Left hindlimb (tissue), 1 donor: ENCODE measurements around the gene ABHD2.
A peak's percentile ranks its signal among the peaks of the same experiment; 100 is the strongest.
"Not testable (repeated sequence)": the region's sequence is repeated elsewhere in the genome, so short reads cannot be mapped to it uniquely, and the experiment has no call there.

Source experiments
- DNase-seq: peaks from one replicate; pipeline ENCODE4 v3.0.0-alpha.2; 2018

ABHD2 gene

DNA sequence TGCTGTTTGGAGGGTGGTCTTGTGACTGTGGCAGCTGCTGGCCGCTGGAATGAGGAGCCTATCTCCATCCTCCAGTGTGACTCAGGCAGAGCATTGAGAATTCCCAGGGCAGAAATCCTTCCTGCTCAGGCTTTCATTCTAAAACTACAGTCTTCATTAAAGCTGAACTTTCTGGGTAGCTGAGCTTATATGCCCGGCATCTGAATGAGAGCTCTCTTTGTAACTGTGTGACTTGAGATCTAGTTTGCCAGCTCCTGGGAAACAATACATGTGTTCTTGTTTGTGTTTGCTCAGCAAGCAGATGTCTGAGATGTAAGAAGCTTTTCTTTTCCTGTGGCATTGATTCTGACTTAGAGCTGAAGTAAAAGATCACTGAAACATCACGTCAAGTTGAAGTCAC lies 110.7 kb downstream of the ABHD2 start:
- no peak for DNase-seq

DNA sequence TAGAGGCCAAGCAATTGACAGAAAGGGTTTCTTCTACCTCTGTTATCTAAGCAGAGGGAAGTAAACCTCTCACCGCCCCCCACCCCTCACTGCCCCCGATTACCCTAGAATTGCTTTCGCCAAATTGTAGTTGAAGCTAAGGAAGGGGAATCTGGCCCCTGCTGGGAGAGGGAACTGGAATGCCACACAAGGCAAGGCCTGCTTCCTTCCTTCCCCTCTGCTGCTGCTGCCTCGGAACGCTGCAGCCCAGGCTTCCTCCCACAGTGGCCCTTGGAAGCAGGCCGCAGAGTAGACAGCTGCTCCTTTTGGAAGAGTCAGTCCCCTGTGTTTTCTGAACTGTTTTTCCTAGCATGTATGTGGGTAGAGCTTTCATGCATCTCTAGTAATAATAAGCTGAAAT lies 111.5 kb downstream of the ABHD2 start:
- DNase-seq = no peak

DNA sequence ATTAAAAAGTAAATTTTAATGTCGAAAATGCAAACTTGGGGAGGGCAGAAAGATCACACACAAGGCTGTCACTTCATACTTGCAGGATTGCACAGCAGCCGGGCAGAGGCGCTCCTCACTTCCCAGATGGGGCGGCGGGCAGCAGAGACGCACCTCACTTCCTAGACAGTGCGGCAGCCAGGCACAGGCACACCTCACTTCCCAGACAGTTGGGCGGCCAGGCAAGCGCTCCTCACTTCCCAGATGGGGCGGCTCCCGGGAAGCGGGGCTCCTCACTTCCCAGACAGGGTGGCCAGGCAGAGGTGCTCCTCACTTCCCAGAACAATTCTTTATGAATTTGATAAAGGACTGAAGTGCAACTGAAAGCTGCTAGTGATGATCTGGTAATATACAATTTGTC lies 111.9 kb downstream of the ABHD2 start:
- no peak for DNase-seq

DNA sequence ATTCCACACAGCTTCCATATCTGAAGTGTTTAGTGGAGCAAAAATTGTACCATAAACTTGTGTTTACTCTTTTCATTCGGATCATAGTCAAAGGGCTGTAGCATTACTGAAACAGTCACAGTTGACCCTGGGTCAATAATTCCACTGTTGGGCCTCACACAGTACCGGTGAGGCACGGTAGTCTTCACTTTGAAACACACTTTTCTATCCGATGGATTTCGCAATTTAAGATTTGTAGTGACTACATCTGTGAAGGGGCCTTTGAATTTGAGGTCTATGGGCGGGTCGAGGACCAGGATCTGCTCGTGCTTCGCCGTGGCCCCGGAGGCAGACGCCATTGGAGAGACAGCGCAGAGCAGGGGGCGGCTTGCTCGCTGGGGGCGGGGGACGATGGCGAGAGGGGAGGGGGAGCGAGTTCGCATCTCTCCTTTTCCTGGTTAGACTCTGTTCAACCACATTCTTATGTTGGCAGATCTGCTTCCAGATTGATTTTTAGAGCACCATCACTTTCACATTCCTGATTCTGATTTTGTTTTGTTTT lies 113.3 kb downstream of the ABHD2 start:
- DNase-seq = no peak

DNA sequence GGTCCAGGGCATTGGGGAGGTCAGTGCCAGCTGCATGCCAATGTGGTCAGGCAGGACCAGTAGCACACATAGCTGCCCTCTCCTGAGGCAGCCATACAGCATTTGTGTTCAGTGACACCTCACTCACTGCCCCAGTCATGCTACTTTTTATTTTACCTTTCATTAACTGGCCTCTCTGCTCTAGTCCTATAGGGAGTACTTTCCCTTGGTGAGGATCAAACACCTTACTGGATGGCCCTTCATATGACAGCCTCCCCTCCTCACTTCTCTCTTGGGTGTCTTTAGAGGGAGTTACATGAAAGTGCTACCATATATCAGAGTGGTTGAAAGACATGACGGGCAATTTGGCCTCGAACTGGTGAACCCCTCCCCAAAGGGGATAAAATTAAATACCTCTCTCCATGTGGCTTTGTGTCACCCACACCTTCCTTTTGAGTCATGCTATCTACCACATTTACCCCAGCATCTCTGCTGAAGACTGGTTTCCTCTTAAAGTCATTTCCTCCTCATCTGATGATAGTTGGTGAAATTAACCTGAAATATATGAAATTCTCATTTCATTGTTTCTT lies 115.5 kb downstream of the ABHD2 start:
- no peak for DNase-seq

DNA sequence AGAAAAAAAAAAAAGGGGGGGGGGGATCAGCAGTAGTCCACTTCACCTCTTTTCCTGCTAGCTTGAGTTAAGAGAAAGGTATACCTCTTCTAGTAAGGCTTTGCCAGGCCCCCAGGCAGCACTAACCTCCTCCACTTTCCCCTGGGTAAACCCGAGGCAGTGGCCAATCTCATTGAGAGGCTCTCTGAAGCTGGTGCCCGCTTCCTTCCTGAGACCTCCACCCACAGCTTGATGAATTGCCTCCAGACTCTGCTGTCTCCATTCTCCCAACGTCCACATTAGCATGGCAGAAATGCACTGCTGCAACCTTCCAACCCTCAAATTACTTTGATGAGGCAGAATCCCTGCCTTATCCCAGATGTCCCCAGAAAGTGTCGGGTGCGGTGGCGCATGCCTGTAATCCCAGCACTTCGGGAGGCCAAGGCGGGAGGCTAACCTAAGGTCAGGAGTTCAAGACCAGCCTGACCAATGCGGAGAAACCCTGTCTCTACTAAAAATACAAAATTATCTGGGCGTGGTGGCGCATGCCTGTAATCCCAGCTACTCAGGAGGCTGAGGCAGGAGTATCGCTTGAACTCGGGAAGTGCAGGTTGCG lies 117.8 kb downstream of the ABHD2 start:
- DNase-seq = no peak

DNA sequence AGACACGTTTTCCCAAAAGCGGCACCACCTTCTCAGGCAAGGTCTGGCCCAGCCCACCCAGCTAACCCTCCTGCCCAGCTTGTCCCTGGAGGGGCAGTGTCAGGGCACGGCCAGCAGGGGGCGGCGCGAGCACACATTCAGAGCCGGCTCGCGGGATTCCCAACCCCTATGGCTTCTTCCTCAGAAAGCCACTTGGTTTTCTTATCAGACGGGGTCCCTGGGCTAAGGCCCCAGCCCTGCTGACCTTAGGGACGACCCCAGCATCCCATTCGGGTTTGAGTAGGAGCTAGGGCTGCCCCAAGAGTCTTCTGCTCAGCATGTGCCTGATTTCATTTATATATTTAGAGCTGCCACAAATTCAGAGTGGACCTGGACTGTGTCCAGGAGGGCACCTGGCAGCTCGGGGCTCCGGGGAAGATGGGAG lies 118.7 kb downstream of the ABHD2 start:
- DNase-seq = peak; percentile 59

DNA sequence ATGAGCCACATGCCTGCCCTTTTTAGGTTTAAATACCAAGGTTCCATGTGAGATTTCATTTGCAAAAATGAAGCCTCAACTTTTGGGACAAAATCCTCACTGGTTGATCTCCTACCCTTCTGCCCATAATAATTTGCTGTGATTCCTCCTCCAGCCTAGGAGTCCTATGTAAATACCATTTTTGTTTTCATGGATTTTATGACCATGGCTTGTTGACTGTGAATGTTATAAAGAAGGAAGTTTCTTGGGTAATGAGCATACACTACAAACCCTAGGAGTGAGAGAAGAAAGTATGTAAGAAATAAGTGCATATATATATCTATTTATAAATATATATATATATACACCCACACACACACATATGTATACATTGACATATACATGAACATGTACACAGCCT lies 120.0 kb downstream of the ABHD2 start:
- DNase-seq = no peak

DNA sequence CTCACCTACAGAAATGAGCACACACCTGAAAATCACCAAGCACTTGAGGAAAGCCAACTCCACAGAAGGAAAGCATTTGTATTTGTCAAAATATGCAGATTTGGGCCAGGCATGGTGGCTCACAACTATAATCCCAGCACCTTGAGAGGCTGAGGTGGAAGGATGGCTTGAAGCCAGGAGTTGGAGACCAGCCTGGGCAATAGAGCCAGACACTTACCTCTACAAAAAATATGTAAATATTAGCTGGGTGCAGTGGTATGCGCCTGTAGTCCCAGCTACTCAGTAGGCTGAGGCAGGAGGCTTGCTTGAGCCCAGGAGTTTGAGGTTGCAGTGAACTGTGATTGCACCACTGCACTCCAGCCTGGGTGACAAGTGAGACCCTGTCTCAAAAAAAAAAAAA lies 120.8 kb downstream of the ABHD2 start:
- DNase-seq = no peak

DNA sequence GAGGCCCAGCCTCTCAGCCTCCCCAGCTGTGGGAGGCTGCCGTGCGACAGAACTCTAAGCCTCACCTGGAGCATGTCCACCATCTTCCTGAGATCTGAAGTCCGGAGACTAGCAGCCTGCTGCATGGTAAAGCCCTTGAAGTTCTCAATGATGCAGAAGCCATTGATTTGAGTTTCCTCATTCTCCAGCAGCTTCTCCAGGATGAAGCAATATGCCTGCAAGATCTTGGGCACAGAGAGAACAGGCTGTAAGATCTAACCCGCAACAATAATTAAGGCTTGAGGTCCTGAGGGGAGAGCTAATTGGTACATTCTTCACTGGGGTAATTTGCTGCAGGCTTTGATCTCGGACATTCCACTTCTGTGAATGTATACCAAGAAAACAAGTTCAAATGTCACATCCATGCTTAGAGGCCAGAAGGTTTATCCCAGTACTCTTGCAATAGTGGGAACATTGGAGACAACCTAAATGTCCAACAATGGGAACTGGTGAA lies 123.5 kb downstream of the ABHD2 start:
- no peak for DNase-seq

DNA sequence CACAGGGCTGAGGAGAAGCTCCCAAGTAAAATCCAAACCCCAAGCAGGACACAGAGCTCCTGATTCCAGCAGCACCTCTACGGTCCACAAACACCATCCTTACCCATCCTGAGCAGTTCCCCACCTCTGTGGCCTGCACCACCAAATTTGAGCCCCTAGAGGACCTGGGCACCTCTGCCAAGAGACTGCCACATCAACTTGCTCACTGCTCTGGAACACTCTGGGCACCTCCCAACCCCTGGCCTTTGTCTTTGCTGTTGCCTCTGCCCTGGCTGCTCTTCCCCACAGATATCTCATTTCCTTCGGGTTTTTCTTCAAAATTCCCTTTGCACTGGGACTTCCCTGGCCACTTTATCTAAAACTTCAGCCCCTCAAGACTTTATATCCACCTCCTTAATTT lies 127.4 kb downstream of the ABHD2 start:
- no peak for DNase-seq

DNA sequence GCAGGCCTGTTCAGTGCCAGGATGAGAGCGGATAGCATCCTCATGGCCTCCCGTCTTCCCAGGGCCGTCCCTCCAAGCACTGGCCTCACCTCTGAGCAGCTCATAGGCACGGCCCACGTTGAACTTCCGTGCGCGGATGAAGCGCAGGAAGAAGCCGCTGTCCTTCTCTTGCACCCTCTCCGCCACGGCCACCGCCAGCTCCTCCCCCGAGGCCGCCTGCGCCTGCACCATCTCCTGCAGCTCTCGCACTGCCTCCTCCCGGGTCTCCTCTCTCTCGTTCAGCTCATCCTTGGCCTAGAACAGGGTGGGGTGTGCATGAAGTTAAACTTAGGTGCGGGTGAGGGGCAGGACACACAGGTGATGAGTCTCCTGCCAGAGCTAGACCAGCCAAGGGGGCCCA lies 128.8 kb downstream of the ABHD2 start:
- no peak for DNase-seq

DNA sequence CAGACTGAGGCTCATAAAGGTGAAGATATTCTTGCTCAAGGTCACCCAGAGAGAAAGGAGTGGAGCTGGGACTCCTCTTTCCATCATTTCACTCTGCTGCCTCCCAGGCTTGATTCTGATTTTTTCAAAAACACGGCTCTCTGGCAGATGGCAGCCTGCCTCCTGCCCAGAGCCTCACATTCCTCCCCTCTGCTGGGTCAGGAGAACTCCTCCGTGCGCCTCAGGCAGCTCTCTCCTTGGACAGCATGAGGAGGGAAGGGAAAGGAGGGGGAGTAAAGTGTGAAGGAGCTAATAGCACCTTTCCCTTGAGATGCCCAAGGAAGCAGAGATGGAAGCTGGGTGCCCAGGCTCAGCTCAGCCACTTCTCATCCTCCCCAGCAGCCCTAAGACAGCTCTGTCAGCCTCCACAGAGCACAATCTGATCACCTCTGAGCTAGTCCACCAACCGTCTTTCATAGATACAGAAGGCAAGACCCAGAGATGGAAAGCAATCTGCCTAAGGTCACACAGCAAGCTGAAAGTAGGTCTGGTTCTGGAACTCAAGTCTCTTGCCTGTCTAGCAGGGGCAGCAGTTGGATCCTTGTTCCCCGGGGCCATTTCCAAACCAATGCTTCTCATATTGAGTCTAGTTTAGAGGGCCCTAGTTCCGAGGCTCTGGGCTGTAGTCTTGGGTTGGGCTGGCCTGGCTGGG lies 129.6 kb downstream of the ABHD2 start:
- no peak for DNase-seq

DNA sequence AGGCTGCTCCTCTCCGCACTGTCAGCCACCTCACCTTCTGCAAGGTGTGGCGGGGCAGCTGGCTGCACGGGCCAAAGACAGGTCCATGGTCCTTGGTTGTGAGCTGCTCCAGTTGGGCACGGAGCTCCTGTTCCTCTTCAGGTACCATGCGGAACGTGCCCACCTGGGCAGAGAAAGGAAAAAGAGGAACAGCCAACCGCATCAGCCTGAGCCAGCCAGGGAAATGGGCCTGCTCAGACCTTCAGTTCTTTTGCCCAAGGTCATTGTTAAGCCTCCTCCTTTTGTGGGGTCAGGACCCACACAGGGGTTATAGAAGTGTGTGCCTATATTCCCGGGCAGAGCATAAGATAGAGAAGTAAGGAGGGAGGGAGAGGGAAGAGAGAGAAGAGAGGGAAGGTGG lies 130.3 kb downstream of the ABHD2 start:
- DNase-seq = no peak

DNA sequence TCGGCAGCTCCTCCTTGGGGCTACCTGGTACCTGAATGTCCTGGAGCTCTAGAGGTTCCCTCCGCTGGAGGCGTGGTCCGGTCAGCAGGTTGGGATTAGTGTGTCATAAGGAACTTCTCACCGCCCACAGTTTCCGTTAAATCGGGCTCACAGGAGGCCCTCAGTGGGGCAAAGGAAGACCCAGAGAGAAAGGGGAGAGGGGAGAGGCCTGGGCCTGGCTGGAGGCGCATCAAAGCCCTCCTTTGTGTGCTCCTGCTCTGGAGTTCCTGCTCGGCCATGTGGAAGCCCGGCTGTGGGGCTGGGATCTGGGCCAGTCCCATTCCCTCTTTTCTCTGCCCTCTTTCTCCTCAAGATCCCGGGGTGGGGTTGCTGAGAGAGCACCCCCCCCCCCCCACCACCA lies 133.3 kb downstream of the ABHD2 start, which contains the start of gene RLBP1:
Gene RLBP1, minus strand, starts transcription at position 37 of the 400 bp plus-strand sequence. CDS start 2,604 bp downstream, outside the sequence.
- peak; percentile 43 for DNase-seq

DNA sequence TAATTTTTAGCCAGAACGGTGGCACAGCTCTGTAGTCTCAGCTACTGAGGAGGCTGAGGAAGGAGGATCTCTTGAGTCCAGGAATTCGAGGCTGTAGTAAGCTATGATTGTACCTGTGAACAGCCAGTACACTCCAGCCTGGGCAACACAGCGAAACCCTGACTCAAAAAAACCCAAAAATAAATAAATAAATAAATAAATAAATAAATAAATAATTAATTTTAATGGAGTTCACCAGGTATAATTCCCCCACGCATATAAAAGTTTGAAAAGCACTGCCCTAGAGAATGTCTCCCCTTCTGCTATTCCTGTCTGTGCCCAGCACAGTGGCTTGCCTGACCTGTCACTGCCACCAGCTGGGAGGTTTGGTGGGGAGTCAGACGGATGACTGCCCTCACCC lies 137.3 kb downstream of the ABHD2 start:
- DNase-seq = no peak

DNA sequence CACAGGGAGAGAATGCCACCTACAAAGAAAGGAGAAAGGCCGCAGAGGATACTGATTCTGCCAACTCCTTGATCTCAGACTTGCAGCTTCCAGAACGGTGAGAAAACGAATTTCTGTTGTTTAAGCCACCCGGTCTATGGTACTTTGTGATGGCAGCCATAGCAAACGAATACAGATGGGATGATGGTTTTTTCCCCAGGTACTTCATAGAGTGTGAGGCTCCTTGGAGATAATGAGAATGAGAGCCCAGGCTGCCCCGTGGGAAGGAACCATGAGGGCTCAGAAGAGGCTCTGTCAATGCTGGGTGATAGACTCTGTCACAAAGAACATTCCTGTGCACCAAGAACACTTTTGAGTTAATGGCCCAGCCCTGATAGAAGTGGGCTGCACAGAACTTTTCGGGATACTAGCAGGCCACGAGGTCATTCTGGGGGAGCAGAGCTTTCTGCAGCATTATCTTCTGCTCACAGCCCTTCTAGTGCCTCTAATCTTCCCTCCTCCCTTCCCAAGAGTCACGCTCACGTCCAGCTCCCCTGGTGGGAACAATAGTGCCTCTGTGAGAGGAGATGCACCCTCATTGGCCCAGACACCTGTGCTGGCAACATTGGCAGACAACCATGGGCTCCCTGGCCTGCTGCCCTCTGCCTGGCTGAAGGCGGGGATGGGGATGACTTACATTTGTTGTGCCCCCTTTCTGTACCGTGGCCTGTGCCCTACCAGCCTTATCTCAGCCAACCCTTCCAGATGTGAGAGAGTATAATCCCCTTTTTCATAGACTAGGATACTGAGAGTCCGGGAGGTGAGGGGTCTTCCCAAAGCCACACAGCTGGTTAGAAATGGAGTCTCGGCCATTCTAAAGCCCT lies 138.3 kb downstream of the ABHD2 start:
- DNase-seq = no peak

DNA sequence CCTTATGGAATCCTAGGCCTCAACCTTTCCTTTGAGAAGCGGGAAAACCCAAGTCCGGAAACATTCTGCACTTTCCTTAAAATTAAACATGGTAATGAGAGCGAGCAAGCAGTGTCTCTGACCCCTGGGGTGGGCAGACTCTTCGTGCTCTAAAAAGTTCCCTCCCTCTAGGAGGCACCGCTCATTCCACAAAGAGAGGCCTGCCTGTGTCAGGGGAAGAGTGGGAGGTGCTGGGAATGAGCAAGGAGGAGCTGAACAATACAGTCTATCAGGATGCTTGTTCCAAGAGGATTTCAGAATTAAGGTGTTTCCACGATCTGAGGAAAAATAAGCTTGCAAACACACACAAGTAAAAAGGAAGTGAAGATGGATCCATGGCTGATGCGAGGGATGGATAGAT lies 139.2 kb downstream of the ABHD2 start:
- DNase-seq = no peak

DNA sequence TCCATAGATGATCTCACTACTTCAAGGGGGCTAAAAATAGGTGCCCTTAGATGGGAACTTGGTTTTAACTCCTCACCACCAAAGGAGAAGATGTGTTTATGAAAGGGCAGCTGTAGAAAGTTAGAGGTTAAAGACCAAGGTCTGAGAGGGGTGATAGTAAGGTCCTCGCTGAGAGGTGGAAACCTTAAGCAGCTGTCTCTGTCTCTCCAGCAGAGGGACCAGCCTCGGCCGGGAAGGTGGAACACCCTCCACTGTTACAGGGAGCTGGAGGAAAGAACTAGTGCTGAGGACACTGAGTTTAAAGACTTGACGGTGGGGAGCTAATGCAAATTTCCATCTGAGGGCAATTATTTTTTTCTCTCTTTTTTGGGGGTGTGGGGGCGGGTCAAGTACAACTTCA lies 142.0 kb downstream of the ABHD2 start:
- DNase-seq = no peak

DNA sequence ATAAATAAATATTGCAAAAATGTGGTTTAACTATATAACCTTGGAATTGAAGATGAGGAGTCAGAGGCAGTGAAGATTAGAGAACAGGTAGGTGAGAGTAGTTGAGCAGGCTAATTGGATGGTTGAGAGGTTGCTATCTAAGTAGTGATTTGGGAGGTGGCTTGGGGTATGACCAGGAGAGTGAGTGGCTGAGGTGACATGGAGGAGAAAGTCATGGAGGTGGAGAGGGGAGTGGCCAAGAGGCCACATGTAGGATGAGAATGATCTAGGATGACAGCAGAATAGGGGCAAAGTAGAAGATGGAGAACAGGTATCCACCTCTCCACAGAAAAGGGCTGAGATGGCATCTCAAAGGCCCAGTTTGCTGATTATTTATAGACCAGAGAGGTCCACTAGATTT lies 143.6 kb downstream of the ABHD2 start:
- no peak for DNase-seq

DNA sequence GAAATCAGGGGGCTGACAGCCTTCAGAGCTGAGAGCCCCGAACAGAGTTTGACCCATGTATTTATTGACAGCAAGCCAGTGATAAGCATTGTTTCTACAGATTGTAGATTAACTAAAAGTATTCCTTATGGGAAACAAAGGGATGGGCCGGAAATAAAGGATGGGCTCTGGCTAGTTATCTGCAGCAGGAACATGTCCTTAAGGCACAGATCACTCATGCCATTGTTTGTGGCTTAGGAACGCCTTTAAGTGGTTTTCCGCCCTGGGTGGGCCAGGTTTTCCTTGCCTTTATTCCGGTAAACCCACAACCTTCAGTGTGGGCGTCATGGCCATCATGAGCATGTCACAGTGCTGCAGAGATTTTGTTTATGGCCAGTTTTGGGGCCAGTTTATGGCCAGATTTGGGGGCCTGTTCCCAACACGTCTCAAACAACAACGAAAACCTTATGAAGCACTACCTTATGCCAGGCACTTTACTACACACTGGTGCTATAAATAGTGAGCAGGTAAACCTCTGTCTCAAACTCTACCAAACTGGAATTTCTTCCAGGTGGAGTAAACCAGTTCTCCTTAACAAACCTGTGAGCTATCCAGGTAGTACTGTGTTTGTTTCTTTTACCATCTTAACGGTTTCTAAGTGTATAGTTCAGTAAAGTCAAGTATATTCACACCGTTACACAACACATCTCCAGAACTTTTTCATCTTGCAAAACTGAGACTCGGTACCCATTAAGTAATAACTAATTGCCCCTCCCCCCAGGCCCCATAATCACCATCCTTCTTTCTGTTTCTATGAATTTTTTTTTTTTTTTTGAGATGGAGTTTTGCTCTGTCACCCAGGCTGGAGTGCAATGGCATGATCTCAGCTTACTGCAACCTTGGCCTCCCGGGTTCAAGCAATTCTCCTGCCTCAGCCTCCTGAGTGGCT lies 151.9 kb downstream of the ABHD2 start:
- DNase-seq = not testable (repeated sequence)
